ENCODE data around the gene CNIH3. TPM values are rescaled to one million over a fixed set of nuclear protein-coding genes. Genes with fewer than 3 reads are reported as not detected.

The CNIH3 gene
- total RNA-seq, 1 experiment from 2014 or later = 4.2 TPM

DNA sequence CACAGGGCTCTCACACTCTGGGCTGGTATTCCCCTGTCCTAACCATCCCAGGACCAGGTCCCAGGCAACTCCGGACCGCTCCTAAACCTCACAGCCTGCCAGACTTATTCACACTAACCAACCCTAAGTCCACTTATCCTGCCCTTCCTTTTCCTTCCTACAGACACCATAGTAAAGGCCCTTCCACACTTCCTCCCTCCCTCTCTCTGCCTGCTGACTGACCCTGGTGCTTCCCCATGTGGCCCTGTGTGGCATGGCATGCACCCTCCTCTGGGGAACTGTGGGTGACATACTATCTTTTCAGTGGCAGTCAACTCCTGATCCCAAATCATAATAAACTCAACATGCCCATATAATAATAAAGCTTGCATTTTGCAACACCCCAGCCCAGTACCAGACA lies 158.3 kb downstream of the CNIH3 start:
- Histone ChIP-seq H3K9ac (ENCODE audit: extremely low read depth, insufficient read length, low read length) (no peak overlapping the region), H2AFZ (ENCODE audit: low read length) (no peak overlapping the region), H3K9me3 (ENCODE audit: control insufficient read depth, low read depth, low read length) (no peaks in the 10 kb centered on the region), H3K4ac (ENCODE audit: low read depth, low read length) (no peak overlapping the region), H3K56ac (ENCODE audit: insufficient read length, low read depth, low read length) (no peak overlapping the region), H4K91ac (ENCODE audit: insufficient read length, low read depth, low read length) (no peak overlapping the region), H3K27ac (ENCODE audit: insufficient read length, low read depth, low read length) (no peak overlapping the region), H3K79me2 (ENCODE audit: insufficient read depth, low read length) (no peaks in the 10 kb centered on the region), H3K23me2 (ENCODE audit: insufficient read length, low read depth, low read length, poor library complexity, severe bottlenecking) (no peaks in the 10 kb centered on the region), H2BK5ac (ENCODE audit: insufficient read length, low read length) (no peak overlapping the region), H3K4me1 (ENCODE audit: insufficient read depth, low read length) (no peaks in the 10 kb centered on the region), H4K5ac (ENCODE audit: insufficient read length, low read depth, low read length) (no peak overlapping the region), H3K27me3 (ENCODE audit: insufficient read depth, low read length) (no peaks in the 10 kb centered on the region), H4K20me1 (ENCODE audit: control insufficient read depth, insufficient read depth, insufficient read length) (no peaks in the 10 kb centered on the region), H3T11ph (ENCODE audit: low read length) (no peak overlapping the region), H2BK12ac (ENCODE audit: insufficient read length, low read depth, low read length) (no peak overlapping the region), H3K18ac (ENCODE audit: insufficient read length, low read depth, low read length) (no peak overlapping the region), H2BK15ac (ENCODE audit: low read depth, low read length) (no peak overlapping the region), H3K23ac (ENCODE audit: insufficient read length, low read depth, low read length) (no peak overlapping the region), H4K8ac (replicated peaks; ENCODE audit: insufficient read length, low read depth, low read length) (no peak overlapping the region), H3K4me2 (ENCODE audit: insufficient read depth, insufficient read length, low read length) (no peak overlapping the region), H3K14ac (ENCODE audit: insufficient read depth, low read length) (no peak overlapping the region), H2BK20ac (ENCODE audit: low read depth, low read length, poor library complexity, severe bottlenecking) (no peak overlapping the region), H2AK5ac (ENCODE audit: insufficient read length, low read length) (no peak overlapping the region), H3K79me1 (ENCODE audit: insufficient read depth, low read depth, low read length, poor library complexity, severe bottlenecking) (no peaks in the 10 kb centered on the region), H2BK120ac (ENCODE audit: low read depth, low read length, poor library complexity, severe bottlenecking) (no peak overlapping the region)
- peak; percentile 57 for DNase-seq
- peak; percentile 61 for TF ChIP-seq CTCF (conservative IDR thresholded peaks at IDR 0.05)
- no CpG with 5 or more reads among the region's 2 CpGs for WGBS (ENCODE audit: extremely low coverage, insufficient read length, low lambda C conversion rate)
- H3K4me3 Mint-ChIP-seq = no peak overlapping the region
- H3K9me3 Mint-ChIP-seq = no peaks in the 10 kb centered on the region; a peak in 1 of 5 replicates
- peaks cover 22 to 30% of the 10 kb centered on the region in 2 experiments for H3K4me1 Mint-ChIP-seq
- no peaks in the 10 kb centered on the region; the same call in 1 of the 2 replicates for H3K27me3 Mint-ChIP-seq (ENCODE audit: low read depth)
- no peaks in the 10 kb centered on the region; a peak in 2 of 7 replicates for H3K36me3 Mint-ChIP-seq (ENCODE audit: insufficient read depth in 1 of 3, low read depth in 3 of 3)
- peak overlapping the region in 1 of 3 experiments; percentile 72; a peak in 2 of 7 replicates for H3K27ac Mint-ChIP-seq
